GM21526 (cell line): ENCODE results near the gene ADSS1.

Experiments
- ATAC-seq: cut with Tn5 transposase; IDR thresholded peaks from one replicate; pipeline ENCODE4 v1.9.1; 2021; ENCODE audit warnings: moderate library complexity; ENCODE audit not compliant: unreplicated experiment, low FRiP score

ADSS1 gene

GRCh38 chr14:104697892-104698583 lies 26.0 kb upstream of the ADSS1 start:
- ATAC-seq = no peak

- ATAC-seq = no peak
Observed at GRCh38 chr14:104698688-104699425, 25.2 kb upstream of the ADSS1 start.

- ATAC-seq = no peak
Observed at GRCh38 chr14:104699426-104699748, 24.6 kb upstream of the ADSS1 start.

- no peak for ATAC-seq
Observed at GRCh38 chr14:104700225-104700651, 23.8 kb upstream of the ADSS1 start.

GRCh38 chr14:104700747-104701217 lies 23.2 kb upstream of the ADSS1 start:
- ATAC-seq = no peak

GRCh38 chr14:104701383-104702076 lies 22.5 kb upstream of the ADSS1 start:
- no peak for ATAC-seq

- no peak for ATAC-seq
Observed at GRCh38 chr14:104702106-104702505, 21.9 kb upstream of the ADSS1 start.

- ATAC-seq = no peak
Observed at GRCh38 chr14:104702673-104703072, 21.4 kb upstream of the ADSS1 start.

- ATAC-seq = no peak
Observed at GRCh38 chr14:104703269-104703668, 20.8 kb upstream of the ADSS1 start.

- no peak for ATAC-seq
Observed at GRCh38 chr14:104704252-104704651, 19.8 kb upstream of the ADSS1 start.

- ATAC-seq = no peak
Observed at GRCh38 chr14:104705340-104706047, 18.5 kb upstream of the ADSS1 start.

GRCh38 chr14:104706733-104707607 lies 17.1 kb upstream of the ADSS1 start:
- ATAC-seq = no peak

- no peak for ATAC-seq
Observed at GRCh38 chr14:104707608-104708595, 16.1 kb upstream of the ADSS1 start.

GRCh38 chr14:104708606-104709268 lies 15.3 kb upstream of the ADSS1 start:
- ATAC-seq = no peak

- ATAC-seq = no peak
Observed at GRCh38 chr14:104709387-104710039, 14.5 kb upstream of the ADSS1 start.

GRCh38 chr14:104710071-104710735 lies 13.8 kb upstream of the ADSS1 start:
- ATAC-seq = no peak
